GM21723 (cell line): ENCODE results near the gene STK32B.
"Not testable (repeated sequence)": the region's sequence is repeated elsewhere in the genome, so short reads cannot be mapped to it uniquely, and the experiment has no call there.

Source experiments
- ATAC-seq: cut with Tn5 transposase; IDR thresholded peaks from one replicate; pipeline ENCODE4 v1.9.1; 2021; ENCODE audit warnings: mild to moderate bottlenecking, moderate library complexity; ENCODE audit not compliant: unreplicated experiment

STK32B gene

DNA sequence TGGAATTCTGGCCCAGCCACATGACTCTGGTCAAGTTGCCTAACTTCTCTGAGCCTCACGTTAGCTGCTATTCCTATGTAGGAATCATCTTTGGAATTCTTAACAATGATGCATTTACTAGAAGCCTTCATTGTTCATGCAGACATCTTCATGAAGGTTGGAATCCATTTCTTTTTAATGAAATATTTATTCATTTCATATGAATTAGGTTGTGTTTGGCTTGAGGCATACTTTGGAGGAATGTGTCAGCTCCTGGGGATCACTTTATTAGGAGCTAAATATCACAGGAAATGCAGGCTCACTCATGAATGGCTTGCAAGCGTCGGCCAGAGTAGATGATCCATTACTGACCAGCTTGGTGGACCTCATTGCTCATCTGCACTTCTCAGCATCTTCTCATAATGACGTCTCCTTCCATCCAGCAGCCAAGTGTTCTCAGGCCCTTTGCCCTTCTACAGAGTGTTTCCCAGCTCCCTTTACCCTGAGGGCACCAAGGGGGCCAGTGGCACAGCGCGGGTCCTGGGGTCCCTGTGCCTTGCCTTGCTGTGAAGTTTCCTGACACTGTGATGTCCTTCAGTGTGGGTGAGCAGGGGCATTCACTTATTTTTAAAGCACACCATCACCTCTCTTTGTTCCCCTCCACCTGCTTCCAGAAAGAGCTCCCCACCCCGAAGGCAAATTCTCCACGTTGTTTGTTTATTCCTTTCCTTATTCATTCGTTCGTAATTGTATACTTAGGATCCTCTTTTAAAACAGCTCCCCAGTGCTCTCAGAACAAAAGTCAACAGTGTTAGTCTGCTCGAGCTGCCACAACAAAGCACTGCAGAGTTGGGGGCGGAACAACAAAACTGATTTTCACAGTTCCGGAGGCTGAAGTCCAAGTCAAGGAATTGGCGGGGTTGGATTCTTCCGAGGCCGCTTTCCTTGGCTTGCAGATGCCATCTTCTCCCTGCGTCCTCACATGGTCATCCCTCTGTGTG lies 106.8 kb downstream of the STK32B start:
- ATAC-seq: no peak

DNA sequence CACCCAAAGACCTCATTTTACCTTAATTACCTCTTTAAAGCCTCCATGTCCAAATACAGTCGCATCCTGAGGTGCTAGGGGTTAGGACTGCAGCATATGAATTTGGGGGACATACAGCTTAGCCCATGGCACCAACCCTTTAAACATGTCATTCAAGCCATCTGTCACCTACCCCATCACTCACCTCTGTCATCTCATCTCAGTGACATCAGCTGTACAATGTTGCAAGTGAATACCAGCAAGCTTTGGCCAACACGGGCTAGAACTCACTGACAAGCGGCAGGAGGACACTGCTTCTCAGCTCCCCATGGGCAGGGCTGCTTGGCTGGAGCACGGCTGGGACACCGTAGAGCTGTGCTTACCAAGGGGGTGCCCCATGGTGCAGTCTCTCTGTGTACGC lies 107.5 kb downstream of the STK32B start:
- ATAC-seq: no peak

DNA sequence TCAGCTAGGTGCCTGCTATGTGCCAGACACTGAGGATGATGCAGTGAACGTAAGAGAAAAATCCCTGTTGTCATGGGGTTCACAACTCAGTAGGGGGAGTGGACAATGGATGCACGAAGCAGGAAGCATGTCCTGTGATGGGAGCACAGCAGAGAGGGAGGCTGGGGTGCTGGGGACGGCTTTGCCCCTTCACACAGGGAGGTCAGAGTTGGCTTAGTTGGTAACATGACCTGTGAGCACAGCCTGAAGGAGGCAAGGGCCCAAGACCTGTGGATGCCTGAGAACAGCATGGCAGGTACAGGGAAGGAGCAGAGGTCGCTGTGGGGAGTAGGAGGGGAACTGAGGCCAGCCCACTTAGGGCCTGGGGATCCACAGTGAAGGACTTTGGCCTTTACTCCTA lies 109.4 kb downstream of the STK32B start:
- ATAC-seq: no peak

DNA sequence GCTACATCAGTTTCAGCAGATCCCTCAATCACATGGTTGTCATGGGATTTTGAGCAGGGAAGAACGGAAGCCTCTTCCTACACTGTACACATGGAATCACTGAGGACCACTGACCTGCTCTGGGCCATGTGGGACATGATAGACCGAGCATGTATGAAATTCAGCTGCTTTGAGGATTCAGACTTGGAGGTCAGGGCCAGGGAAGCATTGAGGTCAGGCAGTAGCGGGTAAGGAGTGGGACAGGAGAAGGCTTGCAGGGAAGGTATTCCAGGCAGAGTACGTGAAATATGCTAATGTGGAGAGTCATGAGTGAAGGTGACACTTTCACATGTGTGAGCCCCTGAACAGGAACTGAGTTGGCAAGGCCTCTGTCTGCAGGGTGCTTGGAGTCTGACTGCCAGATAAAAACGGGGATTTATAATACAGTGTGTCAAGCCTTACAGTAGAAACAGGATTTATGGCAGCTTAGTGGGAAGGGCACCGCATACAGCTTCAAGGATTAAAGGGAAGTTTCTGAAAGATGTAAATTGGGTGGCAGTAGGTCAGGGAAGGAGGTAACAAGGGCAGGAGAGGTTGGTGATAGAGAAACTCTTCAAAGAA lies 111.7 kb downstream of the STK32B start:
- no peak for ATAC-seq

DNA sequence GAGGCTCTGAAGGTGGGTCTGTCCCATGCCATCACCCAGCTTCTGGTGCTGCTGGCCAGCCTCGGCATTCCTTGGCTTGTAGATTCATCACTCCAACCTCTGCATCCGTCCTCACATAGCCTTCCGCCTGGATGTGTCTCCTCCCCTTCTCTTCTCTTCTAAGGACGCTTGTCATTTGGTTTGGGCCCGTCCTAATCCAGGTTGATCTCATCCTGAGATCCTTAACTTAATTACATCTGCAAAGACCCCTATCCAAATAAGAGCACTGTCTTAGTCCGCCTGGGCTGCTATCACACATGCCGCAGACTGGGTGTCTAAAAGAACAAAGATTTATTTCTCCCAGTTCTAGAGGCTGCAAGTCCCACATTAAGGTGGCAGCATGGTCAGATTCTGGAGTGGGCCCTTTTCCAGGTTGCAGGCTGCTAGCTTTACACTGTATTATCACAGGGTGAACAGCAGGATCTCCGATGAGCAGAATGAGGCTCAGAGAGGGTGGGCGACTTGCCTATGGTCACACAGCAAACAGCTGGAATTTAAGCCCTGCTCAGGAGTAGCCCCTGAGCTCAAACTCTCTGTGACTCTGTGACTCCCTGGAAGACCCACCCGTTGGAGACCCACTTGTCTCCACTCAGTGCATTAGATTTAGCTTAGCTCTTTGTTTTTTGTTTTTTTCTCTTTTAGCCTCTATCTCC lies 113.1 kb downstream of the STK32B start:
- ATAC-seq: no peak

DNA sequence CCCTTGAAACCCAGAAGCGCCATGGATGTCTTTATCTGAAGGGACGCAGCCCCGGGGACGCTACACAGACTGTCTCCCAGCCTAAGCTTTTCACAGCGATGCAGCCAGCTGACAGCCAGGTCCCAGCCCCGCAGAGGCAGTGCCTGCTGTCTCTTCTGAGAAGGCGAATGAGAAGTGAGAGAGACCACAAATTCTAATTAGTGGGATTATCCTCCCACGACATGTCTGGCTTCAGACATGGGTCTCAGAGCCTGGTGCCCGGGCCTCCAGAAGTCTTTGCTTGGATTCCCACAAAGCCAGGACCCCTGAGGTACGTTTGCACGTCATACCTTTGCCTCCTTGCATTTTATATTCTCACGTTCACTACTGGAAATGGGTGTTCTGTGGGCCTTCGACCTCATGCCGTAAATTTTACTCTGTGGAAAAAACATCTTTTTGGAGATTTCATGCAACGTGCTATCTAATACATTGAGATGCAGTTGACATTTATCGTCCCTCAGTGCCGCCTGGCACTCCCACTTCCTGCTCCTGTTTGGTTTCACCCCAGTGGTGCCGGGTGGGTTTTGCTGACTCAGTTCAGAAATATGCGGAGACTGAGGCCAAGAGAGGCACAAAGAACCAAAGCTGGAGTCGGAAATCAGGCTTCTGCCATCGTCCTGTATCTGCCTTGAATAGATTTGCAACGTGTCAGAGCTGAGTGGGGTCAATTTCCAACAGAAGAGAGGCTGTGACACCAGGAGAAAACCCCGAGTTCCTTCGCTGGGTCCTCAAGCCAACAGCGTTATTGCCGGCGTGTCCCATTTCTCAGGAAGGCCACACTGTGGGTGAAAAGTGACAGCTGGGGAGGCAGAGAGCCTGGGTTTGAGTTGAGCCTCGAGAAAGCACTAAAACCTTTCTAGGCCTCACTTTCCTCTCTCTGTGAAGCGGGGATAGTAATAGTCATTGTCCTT lies 114.4 kb downstream of the STK32B start:
- no peak for ATAC-seq

DNA sequence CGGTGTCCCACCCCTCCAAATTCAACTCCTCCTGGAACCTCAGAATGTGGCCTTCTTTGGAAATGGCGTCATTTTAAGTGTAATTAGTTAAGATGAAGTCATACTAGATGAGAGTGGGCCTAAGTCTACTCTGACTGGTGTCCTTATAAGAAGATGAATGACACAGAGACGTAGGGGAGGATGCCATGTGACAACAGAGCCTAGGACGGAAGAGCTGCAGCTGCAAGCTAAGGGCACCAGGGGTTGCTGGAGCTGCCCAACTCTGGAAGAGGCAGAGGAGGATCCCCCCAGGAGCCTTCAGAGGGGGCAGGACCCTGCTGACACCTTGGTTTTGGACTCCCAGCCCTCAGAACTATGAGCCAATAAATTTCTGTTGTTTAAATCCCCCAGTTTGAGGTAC lies 115.1 kb downstream of the STK32B start:
- no peak for ATAC-seq

DNA sequence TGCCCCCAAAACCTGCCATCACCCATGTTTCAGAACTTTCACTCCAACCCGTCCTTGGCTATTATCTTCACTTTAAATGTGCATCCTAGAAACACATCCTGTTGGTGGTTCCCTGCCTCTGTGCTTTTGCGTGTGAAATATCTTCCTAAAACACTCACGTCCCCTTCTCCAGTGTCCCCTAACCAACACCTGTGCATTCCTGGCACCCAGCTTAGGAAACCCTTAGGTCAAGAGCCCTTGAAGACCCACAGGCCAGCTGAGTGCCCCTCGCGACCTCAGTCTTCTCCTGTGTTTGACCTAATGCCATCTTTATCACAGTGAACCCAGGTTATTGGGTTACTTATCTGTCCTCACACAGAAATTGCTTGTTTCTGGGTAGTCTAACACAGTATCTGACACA lies 117.6 kb downstream of the STK32B start:
- ATAC-seq: no peak

DNA sequence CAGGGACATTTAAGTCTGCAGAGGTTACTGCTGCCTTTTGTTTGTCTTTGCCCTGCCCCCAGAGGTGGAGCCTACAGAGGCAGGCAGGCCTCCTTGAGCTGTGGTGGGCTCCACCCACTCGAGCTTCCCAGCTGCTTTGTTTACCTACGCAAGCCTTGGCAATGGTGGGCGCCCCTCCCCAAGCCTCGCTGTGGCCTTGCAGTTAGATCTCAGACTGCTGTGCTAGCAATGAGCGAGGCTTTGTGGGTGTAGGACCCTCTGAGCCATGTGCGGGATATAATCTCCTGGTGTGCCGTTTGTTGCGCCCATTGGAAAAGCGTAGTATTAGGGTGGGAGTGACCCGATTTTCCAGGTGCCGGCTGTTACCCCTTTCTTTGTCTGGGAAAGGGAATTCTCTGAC lies 124.6 kb downstream of the STK32B start:
- ATAC-seq: not testable (repeated sequence)

DNA sequence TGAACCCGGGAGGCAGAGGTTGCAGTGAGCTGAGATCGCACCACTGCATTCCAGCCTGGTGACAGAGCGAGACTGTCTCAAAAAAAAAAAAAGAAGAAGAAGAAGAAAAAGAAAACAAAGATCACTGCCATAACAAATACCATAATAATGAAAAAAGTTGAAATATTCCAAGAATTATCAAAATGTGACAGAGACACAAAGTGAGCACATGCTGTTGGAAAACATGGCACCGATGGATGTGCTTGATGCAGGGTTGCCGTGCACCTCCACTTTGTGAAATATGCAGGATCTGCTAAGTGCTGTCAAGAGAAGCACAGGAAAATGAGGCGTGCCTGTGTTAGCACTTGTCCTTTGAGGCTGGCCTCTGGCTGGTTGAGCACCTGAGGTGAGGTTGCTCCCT lies 133.3 kb downstream of the STK32B start:
- no peak for ATAC-seq

DNA sequence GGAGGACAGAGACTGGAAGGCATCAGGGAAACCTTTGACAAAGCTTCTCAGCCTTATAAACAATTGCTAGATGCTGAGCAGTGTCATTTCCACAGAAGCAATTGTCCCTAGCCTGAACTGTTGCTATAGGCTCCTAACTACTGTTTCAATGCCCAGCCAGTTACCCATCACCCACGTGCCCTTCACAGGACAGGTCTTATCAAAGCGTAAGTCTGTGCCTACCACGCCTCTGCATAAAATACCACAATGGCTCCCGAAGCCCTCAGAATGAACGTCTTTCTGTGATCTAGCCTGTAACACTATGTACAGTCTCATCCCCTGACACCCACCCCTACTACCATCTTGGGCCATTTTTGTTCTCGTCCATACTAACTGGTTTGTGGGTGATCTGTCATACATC lies 134.3 kb downstream of the STK32B start:
- no peak for ATAC-seq

DNA sequence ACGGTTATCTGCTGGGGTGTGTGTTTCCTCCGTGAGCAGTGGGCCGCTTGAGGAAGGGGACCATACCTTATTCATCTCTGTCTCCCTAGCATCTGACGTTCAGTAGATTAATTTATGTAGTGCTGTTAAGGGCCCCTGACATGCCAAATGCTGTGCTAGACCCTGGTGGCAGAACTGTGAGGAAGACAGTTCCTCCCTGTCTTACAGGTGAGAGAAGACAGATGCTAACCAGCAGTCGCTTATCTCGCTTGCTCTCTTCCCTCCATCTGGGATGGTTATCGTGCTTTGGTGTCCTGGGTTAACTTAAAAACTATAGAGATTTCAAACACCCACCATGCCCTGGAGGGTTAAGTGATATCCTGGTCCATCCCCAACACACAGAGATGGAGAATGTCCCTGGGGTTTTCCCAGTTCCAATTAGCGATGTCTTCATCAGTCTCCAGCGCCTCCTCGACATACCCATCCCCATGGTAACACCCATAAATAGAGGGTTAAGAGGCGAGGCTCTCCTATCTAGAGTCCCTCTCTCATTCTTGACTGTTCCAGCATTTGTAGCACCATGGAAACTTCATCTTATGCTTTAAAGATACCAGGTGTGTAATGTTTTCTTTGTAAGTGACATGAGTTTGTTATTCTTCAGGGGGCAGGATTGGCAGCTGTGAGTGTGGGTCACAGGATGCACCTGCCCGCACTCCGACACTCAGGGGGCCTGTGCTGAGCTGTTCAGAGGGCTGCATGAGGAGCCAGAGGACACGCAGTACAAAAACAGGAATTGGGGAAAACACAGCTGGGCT lies 135.2 kb downstream of the STK32B start:
- no peak for ATAC-seq

DNA sequence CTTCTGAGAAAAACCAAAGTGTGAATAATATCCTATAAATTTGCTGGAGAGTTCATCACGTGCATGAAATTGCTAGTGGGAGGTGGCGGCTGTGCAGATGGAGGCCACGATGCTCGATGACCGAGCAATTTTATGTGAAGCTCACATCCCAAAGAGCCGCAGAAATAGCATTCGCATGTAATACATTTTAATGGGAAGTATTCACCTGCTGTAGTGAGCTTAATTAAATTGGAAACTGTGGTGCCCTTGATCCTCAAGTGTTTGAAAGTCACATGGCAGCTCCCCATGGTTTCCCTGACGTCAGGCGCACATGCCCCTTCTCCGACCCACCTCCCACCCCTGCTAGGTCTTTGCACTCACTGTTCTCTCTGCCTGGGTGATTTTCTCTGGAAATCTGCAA lies 136.8 kb downstream of the STK32B start:
- ATAC-seq: no peak

DNA sequence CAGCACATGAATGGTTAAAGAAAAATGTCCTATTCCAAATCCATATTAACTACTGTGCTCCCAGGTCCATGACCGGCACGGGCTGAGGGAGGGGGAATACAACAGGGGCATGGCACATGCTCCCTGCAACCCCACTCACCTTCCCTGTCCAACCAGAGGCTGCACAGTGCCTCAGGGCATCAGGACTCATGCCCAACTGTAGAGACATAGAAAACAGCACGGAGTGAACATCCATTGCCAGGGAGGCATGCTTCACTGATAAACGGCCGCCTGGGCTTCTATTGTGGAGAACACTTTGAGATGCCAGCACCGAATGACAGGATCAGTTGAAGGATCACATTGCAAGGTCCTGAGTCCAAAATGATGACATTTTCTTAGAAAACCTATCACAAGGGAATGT lies 140.6 kb downstream of the STK32B start:
- ATAC-seq: no peak

DNA sequence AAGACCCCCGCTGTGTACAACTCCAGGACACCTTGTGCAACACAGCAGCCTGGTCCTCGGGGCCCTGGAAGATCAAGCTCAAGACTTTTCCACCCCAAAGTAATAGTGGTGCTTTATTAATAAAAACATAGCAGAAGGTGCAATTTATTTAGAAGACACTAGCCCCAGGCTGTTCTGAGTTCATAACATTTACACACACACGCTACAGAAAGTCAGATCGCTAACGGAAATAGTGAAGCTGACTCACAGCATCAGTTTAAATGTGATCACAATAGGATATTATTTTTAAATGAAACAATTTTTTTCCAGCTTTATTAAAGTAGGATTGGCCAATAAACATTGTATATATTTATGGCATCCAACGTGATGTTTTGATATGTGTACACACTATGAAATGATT lies 141.0 kb downstream of the STK32B start:
- ATAC-seq: no peak

DNA sequence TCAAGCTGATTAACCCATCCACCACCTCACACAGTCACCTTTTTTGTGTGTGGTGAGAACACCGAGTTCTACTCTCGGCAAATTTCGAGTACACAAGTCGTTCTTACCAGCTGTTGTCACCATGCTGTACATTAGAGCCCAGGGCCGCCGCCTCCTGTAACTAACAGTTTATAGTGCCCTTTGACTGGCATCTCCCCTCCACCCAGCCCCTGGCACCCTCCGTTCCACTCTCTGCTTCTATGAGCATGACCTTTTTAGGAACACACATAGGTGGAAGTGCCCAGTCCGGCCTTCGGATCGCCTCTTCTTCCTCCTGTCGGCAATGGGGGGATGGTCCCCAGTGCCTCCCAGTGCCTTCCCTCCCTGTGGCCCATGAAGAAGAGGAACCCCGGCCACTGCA lies 141.4 kb downstream of the STK32B start:
- ATAC-seq: no peak

DNA sequence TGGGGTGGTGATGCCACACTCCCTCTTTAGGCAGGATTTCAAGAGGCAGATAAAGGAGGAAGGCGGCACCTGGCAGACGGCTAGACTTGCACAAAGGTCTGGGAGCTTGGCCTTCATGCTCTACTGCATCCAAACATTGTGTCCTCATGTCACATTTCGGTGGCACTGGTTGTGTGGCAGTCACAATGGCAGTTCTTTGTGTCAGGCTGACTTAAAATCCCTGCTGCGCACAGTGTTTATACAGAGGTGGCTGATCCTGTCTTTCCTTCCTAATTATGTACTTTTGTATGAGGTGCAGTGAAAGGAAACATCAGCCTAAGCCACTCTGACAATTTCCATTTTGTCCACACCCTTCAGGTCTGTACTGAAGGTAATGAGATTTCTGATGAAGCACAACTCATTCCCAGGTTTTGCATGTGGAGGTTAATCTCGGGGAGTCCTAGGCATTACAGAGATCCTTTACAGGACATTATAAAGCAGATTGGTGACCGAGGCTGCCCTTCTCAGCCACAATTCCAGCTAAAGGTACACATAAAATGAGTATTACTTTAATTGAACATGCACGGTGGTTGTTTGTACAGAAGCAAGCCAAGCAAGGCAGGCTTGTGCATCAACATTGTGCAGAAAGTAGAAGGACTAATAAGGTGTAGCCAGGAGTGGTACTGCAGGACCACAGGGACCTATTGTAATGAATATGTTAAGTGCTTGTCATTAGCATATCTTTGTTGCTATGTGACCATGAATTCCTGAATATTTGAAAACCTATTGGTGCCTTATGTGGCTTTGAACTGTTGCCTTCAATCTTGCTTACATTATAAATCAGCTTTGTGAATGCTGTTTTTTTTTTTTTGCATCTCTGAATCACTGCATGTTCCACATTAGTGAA lies 147.6 kb downstream of the STK32B start:
- ATAC-seq: no peak

DNA sequence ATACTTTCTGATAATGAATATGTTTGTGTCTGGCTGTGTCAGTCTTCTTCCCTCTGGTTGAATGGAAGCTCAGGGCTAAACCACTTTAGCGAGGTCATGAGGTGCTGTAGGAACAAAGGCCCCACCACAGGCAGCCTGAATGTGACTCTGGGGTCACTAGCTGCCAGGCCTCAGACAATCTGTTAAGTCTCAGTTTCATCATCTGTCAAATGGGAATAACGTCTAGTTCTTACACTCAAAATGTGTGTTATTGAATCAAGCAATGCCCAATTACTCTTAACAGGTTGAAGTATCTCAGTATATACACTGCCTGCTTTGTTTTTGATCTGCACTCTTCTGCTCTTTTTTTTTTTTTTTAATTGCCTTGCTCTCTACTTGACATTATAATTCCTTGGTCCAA lies 148.6 kb downstream of the STK32B start:
- ATAC-seq: no peak

DNA sequence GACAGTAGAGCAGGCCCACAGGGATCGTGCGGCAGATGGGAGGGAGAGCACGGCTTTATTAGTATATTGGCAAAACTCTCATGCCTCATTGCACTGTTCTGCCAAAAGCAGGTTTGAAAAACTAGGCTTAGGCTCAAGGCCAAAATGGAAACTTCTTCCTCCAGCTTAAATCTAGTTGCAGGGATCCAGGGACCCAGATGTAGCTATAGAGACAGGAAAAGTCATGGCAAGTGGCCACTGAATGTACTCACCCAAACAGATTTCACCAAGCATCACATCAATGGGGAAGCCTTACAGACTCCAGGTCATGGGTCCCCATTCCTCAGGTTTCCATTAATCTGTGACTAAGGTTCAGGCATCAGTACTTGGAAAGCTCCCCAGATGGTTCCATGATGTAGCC lies 149.2 kb downstream of the STK32B start:
- ATAC-seq: no peak
